ENCODE results near the gene AKAP12.

DNA sequence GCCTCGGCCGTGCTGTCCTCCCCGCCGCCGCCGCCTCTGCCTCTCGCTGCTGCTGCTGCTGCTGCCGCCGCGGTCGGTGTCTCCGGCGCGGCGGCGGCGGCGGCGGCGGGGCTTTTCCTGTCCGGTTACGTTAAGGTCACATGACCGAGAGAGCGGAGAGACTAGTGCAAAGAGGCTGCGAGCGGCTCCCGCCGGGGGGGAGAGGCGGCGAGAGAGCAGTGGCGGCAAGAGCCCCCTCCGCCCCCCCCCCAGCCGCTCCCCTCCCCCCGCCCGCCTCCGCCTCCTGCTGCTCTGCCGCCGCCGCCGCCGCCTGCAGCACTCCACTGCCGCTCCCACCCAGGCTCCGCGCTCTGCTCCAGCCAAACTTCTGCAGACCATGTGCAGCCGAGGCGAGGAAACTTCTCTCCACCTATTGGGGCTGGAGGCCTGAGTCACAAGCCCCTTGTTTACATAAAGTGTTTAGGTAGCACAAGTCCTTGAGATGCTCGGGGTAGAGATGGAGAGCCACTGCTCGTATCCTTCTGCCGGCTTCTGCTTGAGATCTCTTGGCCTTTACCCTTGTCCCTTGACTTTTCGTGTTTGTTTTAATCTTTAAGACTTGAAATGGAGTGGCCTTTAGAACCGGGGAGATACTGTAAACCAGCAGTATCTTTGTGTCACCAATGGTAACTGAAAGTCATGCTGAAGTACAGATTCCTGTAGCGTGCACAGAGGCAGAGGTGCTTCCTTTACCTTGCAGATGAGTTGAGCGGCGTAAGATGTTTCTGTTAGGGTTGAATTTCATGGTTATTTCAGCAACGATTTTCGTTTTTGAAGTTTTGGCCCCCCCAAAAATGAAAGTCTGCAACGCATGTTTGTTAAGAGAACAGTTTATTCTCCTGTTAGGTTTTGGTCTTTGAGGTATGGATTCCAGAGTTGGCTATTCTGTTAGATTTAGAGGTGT is 152.0 kb downstream of the AKAP12 start, which contains the start of gene ZBTB2:
- TF ChIP-seq CTCF (IDR thresholded peaks at IDR 0.05; ENCODE audit: low read length) (no peak), EZH2 (IDR thresholded peaks at IDR 0.05; ENCODE audit: borderline replicate concordance, low read length) (no peak)

Data from OCI-LY1 (cell line).